HPDE6-E6E7 (cell line): Measurements from ENCODE around the gene SDK2.

ENCODE experiments used
- DNase-seq: peaks from one replicate; pipeline ENCODE4 v3.0.0; 2011; ENCODE audit warnings: missing footprints; ENCODE audit errors: extremely low spot score

SDK2 gene

DNA sequence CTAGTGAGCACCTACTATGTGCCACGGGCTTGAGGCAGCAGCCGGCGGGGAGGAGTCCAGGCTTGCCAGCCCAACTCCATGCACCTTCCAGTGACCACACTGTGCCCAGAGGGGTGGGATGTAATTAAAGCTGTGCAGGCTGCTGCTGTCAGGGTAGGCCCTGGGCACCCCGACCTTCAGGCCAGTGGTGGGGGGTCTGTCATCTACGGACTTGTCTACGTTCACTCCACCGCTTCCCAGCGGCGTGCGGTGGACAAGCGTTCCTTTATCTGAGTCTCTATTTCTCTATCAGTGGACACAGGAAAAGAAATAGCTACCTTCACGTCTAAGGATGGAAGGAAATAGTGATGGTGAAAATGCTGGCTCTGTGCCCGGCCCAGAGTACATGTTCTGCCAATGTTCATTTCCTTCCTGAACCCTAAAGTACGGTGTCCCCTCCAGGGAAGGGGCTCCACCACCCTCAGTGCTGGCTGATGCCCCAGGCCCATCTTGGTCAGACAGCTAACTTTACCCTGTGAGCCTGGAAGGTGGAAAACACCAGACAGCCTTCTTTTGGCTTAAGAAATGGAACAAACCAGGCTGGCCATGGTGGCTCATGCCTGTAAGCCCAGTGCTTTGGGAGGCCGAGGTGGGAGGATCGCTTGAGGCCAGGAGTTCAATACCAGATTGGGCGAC, 135.2 kb downstream of the SDK2 start:
- no peak for DNase-seq

- DNase-seq = no peak
Observed at GRCh38 chr17:73508057-73508930, 136.0 kb downstream of the SDK2 start.

DNA sequence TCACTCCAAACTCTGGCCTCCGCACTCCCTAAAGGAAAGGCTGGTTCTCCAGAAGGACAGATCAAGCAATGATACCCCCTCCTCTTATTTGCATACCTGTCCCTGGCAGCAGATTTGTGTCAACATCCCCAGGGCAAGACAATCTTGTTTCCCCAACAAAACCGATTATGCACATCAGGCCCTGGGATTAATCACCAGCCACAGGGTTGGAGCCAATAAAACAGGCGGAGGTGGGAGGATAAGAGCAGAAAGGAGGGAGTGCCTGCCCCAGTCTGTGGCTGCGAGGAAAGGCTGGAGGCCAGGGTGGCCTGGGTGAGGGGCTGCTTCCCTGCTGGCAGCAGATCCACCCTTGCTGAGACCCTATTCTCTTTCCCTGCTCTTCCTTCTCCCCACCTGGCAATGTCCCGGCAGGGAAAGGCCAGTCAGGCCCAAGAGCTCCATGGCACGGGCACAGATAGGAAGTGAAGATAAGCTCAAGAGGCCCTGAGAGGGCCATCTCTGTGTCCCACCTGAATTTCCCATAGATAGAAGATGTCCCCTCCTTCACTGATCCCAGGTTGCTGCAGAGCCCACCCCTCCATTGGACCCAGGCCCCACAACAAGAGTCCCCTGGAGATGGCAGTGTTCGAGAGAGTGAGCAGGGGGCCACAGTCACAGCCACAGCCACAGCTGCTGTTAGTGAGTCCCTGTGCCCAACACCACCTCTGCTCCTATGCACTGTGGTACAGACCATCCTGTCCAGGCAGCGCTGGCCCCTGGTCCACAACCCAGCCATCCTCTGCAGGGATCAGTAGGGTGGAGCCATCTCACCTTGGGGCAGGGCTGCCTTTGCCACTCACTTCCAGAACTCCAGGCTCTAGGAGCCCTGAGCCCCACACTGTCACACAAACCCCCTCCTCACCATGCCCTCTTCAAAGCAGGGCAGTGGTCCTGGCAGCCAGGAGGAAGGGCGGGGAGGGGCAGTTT, 137.5 kb downstream of the SDK2 start:
- no peak for DNase-seq

DNA sequence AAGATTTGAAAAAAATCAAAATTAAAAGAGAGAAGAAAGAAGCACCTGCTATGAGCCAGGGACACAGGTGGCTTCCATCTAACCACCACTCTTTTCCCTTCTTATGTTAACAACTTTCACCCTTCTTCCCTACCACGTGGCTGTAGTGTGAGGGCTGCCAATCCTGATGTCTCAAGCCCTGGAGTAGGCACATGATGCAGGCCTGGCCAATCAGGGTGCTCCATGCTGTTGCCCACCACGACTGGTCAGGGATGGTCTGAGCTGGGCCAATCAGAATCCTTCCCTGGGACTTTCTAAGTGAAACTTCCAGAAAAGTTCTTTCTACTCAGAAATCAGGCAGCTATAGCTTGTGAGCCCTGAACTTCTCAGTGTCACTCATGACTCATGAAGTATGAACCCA, 140.7 kb downstream of the SDK2 start:
- DNase-seq = no peak

GRCh38 chr17:73500414-73500999, 143.7 kb downstream of the SDK2 start:
- DNase-seq = no peak

DNA sequence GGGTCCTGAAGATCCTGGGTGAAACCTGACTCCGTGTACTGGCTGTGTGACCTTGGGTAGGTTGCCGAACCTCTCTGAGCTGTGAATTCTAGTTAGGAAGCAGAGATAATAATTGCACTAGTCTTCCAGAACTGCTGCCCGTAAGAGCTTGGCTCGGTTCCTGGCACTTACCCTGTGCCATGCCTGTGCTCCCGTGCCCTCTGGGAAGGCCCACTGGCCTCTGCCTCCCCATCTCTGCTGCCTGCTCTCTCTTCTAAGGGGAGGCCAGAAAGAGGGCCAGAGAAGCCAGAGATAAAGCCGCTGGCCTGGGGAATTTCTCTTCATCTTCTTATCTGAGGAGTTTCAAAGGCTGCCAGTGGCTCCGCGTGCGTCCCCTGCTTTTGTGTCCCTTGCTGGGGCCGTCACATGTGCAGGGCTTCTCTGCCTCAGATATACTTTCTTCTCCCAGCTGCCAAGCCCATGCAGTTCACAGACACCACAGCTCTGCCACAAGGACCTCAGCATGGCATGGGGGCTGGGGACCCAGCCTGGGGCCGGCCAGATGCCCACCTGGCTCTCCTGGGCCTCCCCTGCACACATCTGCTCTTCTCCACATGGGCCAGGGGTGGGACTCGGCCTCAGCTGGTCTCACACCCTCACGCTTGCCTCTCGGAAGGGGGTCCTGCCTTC, 145.2 kb downstream of the SDK2 start:
- no peak for DNase-seq

GRCh38 chr17:73498176-73498575, 146.1 kb downstream of the SDK2 start:
- DNase-seq = no peak

DNA sequence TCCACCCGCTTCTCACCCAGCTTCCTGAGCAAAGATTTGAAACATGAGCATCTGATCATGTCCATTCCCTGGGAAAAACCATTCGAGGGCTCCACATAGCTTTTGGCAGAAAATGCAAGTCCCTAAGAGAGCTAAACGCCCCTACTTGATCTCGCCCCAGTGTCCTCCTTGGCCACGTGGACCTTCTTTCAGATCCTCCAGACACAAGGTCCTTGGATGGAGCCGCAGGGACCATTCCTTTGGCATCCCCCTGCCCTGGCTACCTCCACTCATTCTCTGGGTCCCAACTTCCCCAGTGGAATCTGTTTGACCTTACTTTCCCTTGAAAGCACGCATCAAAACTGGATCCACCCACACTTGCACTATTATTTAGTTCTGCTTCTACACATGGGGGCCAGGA, 146.5 kb downstream of the SDK2 start:
- DNase-seq = no peak

DNA sequence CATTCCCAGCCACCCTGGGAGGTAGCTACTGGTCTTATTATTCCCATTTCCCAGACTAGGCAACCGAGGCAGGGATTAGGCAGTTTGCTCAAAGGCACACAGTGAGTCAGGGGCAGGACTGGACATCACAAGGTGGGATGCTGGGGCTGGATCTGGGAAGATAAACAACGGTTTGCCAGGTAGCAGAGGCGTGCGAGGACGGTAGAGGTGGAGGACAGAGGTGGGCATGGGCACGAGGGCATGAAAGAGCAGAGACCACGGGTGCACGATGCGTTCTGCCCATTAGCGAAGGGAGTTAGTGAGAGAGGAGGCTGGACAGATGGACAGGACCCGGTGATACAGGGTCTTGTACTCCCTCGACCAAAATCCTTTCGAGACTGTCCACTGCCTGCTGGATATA, 148.0 kb downstream of the SDK2 start:
- DNase-seq = no peak

- no peak for DNase-seq
Observed at GRCh38 chr17:73495641-73496040, 148.6 kb downstream of the SDK2 start.

DNA sequence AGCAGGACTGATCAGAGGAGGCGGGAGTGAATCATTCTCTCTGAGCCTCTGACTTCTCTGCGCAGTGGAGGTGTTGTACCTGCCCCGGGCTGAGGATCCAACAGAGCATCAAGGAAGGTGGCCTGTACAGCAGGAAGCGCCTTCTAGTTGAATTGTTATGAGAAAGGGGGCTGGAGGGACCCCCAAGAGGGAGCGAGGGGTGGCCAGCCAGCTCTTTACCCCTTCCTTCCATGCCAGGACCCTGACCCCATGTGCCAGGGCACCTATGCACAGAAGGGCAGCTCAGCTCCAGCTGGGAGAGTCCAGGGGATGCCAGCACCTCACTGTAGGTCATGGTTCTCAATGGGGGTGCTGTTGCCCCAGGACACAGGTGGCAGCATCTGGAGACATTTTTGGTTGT, 149.3 kb downstream of the SDK2 start:
- no peak for DNase-seq

GRCh38 chr17:73493956-73494926, 150.0 kb downstream of the SDK2 start:
- DNase-seq = no peak

DNA sequence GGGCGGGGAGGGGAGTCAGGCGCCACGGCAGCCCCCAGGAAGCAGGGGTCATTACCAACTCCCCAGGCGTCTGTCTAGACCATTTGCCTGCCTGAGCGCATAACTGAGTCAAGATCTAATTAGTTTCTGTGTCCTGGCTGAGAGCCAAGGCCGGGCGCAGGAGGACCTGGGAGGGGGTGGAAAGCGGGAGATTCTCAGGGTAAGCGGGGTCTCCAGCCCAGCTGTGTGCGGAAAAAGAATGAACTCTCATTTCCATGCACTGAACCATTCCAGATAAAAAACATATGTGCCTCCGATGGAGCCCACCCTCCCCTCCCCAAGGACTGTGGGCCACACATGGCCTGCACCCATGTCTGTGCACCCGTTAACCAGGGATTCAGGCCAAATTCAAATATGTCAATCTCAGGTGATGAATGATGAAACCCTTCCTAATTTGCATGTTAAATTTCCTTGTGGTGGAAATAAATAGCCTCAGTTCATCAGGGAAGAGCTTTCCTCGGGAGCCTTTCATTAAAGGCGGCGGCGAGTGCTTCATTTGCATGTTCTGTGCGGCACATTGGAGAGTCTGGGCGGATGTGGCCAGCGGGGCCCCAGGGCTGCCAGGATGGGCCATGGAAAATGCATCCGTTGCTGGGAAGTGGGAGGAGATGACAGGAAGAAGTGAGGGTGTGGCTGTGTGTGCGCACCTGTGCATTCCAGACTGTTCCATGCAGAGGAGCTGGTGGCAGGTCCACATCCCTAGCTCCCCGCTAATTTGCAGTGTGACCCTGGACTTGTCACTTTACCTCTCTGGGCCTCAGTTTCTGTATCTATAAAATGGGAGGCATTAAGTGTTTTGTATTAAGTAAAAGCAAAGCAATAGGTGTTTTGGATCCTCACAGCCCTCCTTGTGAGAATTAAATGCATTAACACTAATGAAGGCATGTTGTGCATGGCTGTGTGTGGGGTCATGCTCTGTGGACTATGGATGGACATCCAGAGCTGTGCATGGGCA, 151.1 kb downstream of the SDK2 start:
- no peak for DNase-seq

DNA sequence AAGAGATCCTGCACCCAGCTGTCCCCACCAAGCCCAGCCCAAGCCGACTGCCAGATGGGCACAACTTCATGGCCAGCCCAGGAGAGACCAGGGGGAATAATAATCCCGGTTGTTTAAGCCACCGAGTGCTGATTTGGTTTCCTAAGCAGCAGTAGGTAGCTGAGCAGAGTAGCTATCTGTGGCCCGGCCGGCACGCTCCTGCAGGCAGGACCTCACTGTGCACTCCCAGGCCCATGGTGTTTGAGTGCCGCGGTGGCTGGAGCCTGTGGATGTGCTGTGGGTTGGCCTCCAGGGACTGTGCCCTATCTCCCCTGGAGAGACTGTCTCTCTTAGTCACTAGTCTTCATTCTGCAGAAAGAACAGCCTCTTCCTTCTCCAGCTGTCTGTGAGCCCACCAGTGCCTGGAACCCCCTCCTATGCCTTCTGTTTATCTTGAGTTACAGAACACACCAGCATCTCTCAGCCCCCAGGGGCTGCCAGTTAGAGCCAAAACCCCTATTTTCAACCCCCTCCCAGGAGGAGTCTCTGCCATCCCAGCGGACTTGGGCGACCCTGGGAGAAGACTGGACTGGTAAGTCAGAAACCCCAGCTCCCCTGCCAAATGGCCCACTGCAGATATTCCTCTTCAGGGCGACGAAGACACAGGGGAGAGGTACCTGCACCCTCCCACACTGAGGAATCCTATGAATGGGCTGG, 152.0 kb downstream of the SDK2 start:
- no peak for DNase-seq

GRCh38 chr17:73491648-73492047, 152.6 kb downstream of the SDK2 start:
- DNase-seq = no peak

GRCh38 chr17:73490851-73491250, 153.4 kb downstream of the SDK2 start:
- no peak for DNase-seq

GRCh38 chr17:73489991-73490390, 154.3 kb downstream of the SDK2 start:
- DNase-seq = no peak

GRCh38 chr17:73489333-73489732, 154.9 kb downstream of the SDK2 start:
- no peak for DNase-seq
